IMR-90 (cell line): ENCODE data around the gene SLC1A7. TPM values are rescaled to one million over a fixed set of nuclear protein-coding genes. Genes with fewer than 3 reads are reported as not detected.

Experiments used
- ATAC-seq: fragments of 200-7000 bp; cut with Tn5 transposase; 2 replicates; pipeline ENCODE4 v1.9.1; 2020; ENCODE audit warnings: low read depth, mild to moderate bottlenecking, moderate library complexity
- BruUV-seq: library from RNA; stranded (reverse); fragments of 400-500 nt; replicated peaks from 2 replicates; lab custom pipeline; 2021; lab: Mats Ljungman, UMichigan
- CTCF ChIA-PET: fragments of 300-600 bp; formaldehyde crosslinking; extraction: SDS; loops from one replicate; lab custom pipeline; 2021; ENCODE audit warnings: antibody characterized with exemption; lab: Yijun Ruan, JAX
- POLR2A ChIA-PET: fragments of 300-600 bp; sonication (Branson Sonifier 250); formaldehyde crosslinking; loops from one replicate; lab custom pipeline; 2022; ENCODE audit warnings: antibody characterized with exemption; ENCODE audit not compliant: unreplicated experiment; lab: Charles Lee
- DNase-seq: peaks from one replicate; pipeline ENCODE4 v3.0.0; 2013
- H2AFZ ChIP-seq: replicated peaks from 2 replicates; pipeline ENCODE3; 2013; ENCODE audit warnings: low read length, mild to moderate bottlenecking; ENCODE audit not compliant: poor library complexity
- H2AK5ac ChIP-seq: 2 replicates; pipeline ENCODE4 v1.6.1; 2013; ENCODE audit warnings: low read depth, low read length, inconsistent platforms
- H2AK9ac ChIP-seq: replicated peaks from 2 replicates; pipeline ENCODE3; 2013; ENCODE audit warnings: mild to moderate bottlenecking, low read depth, low read length, moderate library complexity; ENCODE audit not compliant: poor library complexity
- H2BK120ac ChIP-seq: 2 replicates; pipeline ENCODE4 v1.6.1; 2013; ENCODE audit warnings: low read depth, low read length, inconsistent platforms
- H2BK15ac ChIP-seq: 3 replicates; pipeline ENCODE4 v1.6.1; 2013; ENCODE audit warnings: low read depth, low read length, inconsistent platforms
- H2BK20ac ChIP-seq: 2 replicates; pipeline ENCODE4 v1.6.1; 2013; ENCODE audit warnings: low read depth, mild to moderate bottlenecking, inconsistent platforms, low read length, moderate library complexity
- H2BK5ac ChIP-seq: 2 replicates; pipeline ENCODE4 v1.6.1; 2013; ENCODE audit warnings: mild to moderate bottlenecking, low read depth, low read length, inconsistent platforms; ENCODE audit not compliant: poor library complexity, severe bottlenecking
- H3K14ac ChIP-seq: replicated peaks from 2 replicates; pipeline ENCODE4 v1.6.1; 2013; ENCODE audit warnings: low read depth, low read length, inconsistent platforms
- H3K18ac ChIP-seq: 2 replicates; pipeline ENCODE4 v1.6.1; 2013; ENCODE audit warnings: low read depth, low read length, control low read depth
- H3K23ac ChIP-seq: 2 replicates; pipeline ENCODE4 v1.6.1; 2013; ENCODE audit warnings: low read depth, low read length, inconsistent platforms
- H3K27ac ChIP-seq: 2 replicates; pipeline ENCODE4 v1.5.1; 2013; ENCODE audit warnings: mild to moderate bottlenecking, control low read depth, low read length; ENCODE audit not compliant: insufficient read depth
- H3K27me3 ChIP-seq: 2 replicates; pipeline ENCODE4 v1.6.1; 2013; ENCODE audit warnings: low read length; ENCODE audit not compliant: control insufficient read depth, insufficient read depth
- H3K36me3 ChIP-seq: 2 replicates; pipeline ENCODE4 v1.6.1; 2013; ENCODE audit warnings: low read length, mixed read lengths; ENCODE audit not compliant: control insufficient read depth, insufficient read depth
- H3K4ac ChIP-seq: 2 replicates; pipeline ENCODE4 v1.6.1; 2013; ENCODE audit warnings: low read depth, low read length, inconsistent platforms
- H3K4me1 ChIP-seq: 2 replicates; pipeline ENCODE4 v1.6.1; 2013; ENCODE audit warnings: low read length, mixed read lengths; ENCODE audit not compliant: control insufficient read depth, insufficient read depth
- H3K4me2 ChIP-seq: 2 replicates; pipeline ENCODE4 v1.6.1; 2013; ENCODE audit warnings: low read depth, mild to moderate bottlenecking, control low read depth, low read length, moderate library complexity
- H3K4me3 ChIP-seq: 2 replicates; pipeline ENCODE4 v1.5.1; 2013; ENCODE audit warnings: low read depth, mild to moderate bottlenecking, control low read depth, low read length, moderate library complexity; ENCODE audit not compliant: insufficient read depth
- H3K56ac ChIP-seq: 2 replicates; pipeline ENCODE4 v1.6.1; 2013; ENCODE audit warnings: low read length, inconsistent platforms; ENCODE audit not compliant: insufficient read depth; ENCODE audit errors: extremely low read depth
- H3K79me1 ChIP-seq, 2 experiments: 2 replicates each; pipeline ENCODE4 v1.6.1; 2013; ENCODE audit warnings: low read length in 2 of 2, inconsistent platforms in 1 of 2, low read depth in 1 of 2
- H3K9ac ChIP-seq: 2 replicates; pipeline ENCODE4 v1.6.1; 2013; ENCODE audit warnings: low read depth, low read length, control low read depth
- H3K9me1 ChIP-seq: 2 replicates; pipeline ENCODE4 v1.6.1; 2013; ENCODE audit warnings: low read length, inconsistent platforms; ENCODE audit not compliant: insufficient read depth
- H3K9me3 ChIP-seq: 2 replicates; pipeline ENCODE4 v1.6.1; 2013; ENCODE audit warnings: low read length; ENCODE audit not compliant: control insufficient read depth, insufficient read depth
- H4K20me1 ChIP-seq: 2 replicates; pipeline ENCODE4 v1.6.1; 2013; ENCODE audit warnings: low read length, inconsistent platforms; ENCODE audit not compliant: insufficient read depth
- H4K5ac ChIP-seq: 2 replicates; pipeline ENCODE4 v1.6.1; 2013; ENCODE audit warnings: mild to moderate bottlenecking, low read depth, low read length, control low read depth
- H4K8ac ChIP-seq, 2 experiments: 2 replicates each; pipeline ENCODE4 v1.6.1; 2013; ENCODE audit warnings: low read depth in 2 of 2, low read length in 2 of 2, control low read depth in 1 of 2, inconsistent platforms in 1 of 2
- H4K91ac ChIP-seq: 2 replicates; pipeline ENCODE4 v1.6.1; 2013; ENCODE audit warnings: low read depth, low read length, inconsistent platforms; ENCODE audit not compliant: insufficient read depth
- CHD1 ChIP-seq: IDR thresholded peaks from 2 replicates; pipeline ENCODE4 v1.6.1; 2012; ENCODE audit warnings: low read depth, low read length, improper control_type of control experiment
- FOS ChIP-seq: fragments of 150-350 bp; IDR thresholded peaks from 2 replicates; pipeline ENCODE4 v1.6.1; 2016; ENCODE audit warnings: low read depth, low read length
- RCOR1 ChIP-seq: IDR thresholded peaks from 2 replicates; pipeline ENCODE4 v1.6.1; 2012; ENCODE audit warnings: mild to moderate bottlenecking, low read length, improper control_type of control experiment; ENCODE audit not compliant: insufficient replicate concordance
- SMC3 ChIP-seq: fragments of 150-350 bp; IDR thresholded peaks from 2 replicates; pipeline ENCODE4 v1.6.1; 2016; ENCODE audit warnings: low read depth, mild to moderate bottlenecking, antibody characterized with exemption, low read length, moderate library complexity
- WGBS, 2 experiments: methylation state at CpG; one replicate each; pipeline versions ENCODE4 v1.1.5 to v1.1.7; 2013; ENCODE audit warnings: missing lambda C conversion rate in 2 of 2; ENCODE audit not compliant: insufficient read length in 1 of 2; ENCODE audit errors: extremely low coverage in 2 of 2; 5-methylcytosine and 5-hydroxymethylcytosine counted together
- dilution Hi-C: fragments of 300-500 bp; cut with HindIII; formaldehyde crosslinking; loops from one replicate; pipeline ENCODE4 v1.14.3; 2018; ENCODE audit warnings: low sequenced_read_pairs; ENCODE audit not compliant: unreplicated experiment
- in situ Hi-C: fragments of 300-500 bp; cut with MboI; formaldehyde crosslinking; loops from 3 replicates; pipeline ENCODE4 v1.14.3; 2019; ENCODE audit warnings: low sequenced_read_pairs, inconsistent platforms, mixed read lengths
- intact Hi-C: fragments of 100-400 bp; cut with micrococcal nuclease; formaldehyde crosslinking; loops from 2 replicates; pipeline ENCODE4 v1.10.0; 2022
- polyA plus RNA-seq, 3 experiments: library from polyadenylated mRNA; depleted of rRNA; stranded (reverse); fragments of >200 nt; gene quantifications; 2 replicates each; pipeline ENCODE4 v1.2.3, GENCODE V29; 2012; ENCODE audit warnings: low replicate concordance in 1 of 3
- total RNA-seq: library from RNA; depleted of rRNA; stranded (reverse); fragments of >200 nt; gene quantifications from 2 replicates; pipeline ENCODE4 v1.2.3, GENCODE V29; 2012
- TF ChIP-seq, protein P1 (sequence below): conservative IDR thresholded peaks from 2 replicates; pipeline ENCODE4 v1.5.1; 2012; ENCODE audit warnings: mild to moderate bottlenecking, low read depth, low read length, improper control_type of control experiment

The SLC1A7 gene
- total and polyA plus RNA-seq, 2 of the 4 experiments (the other 2 are of a cell fraction): 0.05 TPM; not detected in 1

GRCh38 chr1:53162621-53163020 lies 20.2 kb upstream of the SLC1A7 start:
- H3K9me3 ChIP-seq: no peaks in the 10 kb centered on the region
- no TSS peak for BruUV-seq
- H3K23ac ChIP-seq: no peak overlapping the region
- no peaks in the 10 kb centered on the region for H3K27me3 ChIP-seq
- no peak overlapping the region for H3K9ac ChIP-seq
- H3K4me3 ChIP-seq: no peak overlapping the region
- H3K9me1 ChIP-seq: 0 out of 2 replicates have a peak, but pooled peaks cover 3% of the 10 kb centered on the region
- no peaks in the 10 kb centered on the region for H3K79me1 ChIP-seq
- no peak overlapping the region for H4K8ac ChIP-seq
- intact Hi-C loops (no loop called here), in situ Hi-C loops (no loop called here), dilution Hi-C loops (no loop called here)
- H3K4ac ChIP-seq: no peak overlapping the region
- H4K91ac ChIP-seq: peak overlapping the region; percentile 6; the same call in 1 of the 2 replicates
- H2BK120ac ChIP-seq: peak overlapping the region; percentile 36; the same call in 1 of the 2 replicates
- ATAC-seq (no peak), DNase-seq (no peak)
- no peak overlapping the region; the same call in 1 of the 2 replicates for H4K5ac ChIP-seq
- WGBS, 2 experiments: no CpG with 5 or more reads among the region's 5 CpGs
- H2BK20ac ChIP-seq: no peak overlapping the region
- H2BK5ac ChIP-seq: no peak overlapping the region
- H2AFZ ChIP-seq: no peak overlapping the region
- no peak for TF ChIP-seq CHD1
- TF ChIP-seq FOS: no peak
- TF ChIP-seq, protein P1, sequence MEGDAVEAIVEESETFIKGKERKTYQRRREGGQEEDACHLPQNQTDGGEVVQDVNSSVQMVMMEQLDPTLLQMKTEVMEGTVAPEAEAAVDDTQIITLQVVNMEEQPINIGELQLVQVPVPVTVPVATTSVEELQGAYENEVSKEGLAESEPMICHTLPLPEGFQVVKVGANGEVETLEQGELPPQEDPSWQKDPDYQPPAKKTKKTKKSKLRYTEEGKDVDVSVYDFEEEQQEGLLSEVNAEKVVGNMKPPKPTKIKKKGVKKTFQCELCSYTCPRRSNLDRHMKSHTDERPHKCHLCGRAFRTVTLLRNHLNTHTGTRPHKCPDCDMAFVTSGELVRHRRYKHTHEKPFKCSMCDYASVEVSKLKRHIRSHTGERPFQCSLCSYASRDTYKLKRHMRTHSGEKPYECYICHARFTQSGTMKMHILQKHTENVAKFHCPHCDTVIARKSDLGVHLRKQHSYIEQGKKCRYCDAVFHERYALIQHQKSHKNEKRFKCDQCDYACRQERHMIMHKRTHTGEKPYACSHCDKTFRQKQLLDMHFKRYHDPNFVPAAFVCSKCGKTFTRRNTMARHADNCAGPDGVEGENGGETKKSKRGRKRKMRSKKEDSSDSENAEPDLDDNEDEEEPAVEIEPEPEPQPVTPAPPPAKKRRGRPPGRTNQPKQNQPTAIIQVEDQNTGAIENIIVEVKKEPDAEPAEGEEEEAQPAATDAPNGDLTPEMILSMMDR: no peak
- no peak for TF ChIP-seq SMC3
- TF ChIP-seq RCOR1: no peak
- ChIA-PET POLR2A (no interaction called here), CTCF (no interaction called here)
- H2AK5ac ChIP-seq: no peak overlapping the region
- no peak overlapping the region for H3K14ac ChIP-seq
- H2BK15ac ChIP-seq: peak overlapping the region; percentile 30; the same call in 1 of the 3 replicates
- no peak overlapping the region for H2AK9ac ChIP-seq
- no peak overlapping the region for H3K27ac ChIP-seq
- no peaks in the 10 kb centered on the region for H4K20me1 ChIP-seq
- H3K4me2 ChIP-seq: no peak overlapping the region
- peaks cover 5% of the 10 kb centered on the region; the same call in 1 of the 2 replicates for H3K4me1 ChIP-seq
- H3K56ac ChIP-seq: no peak overlapping the region
- peak overlapping the region; percentile 35; the same call in 1 of the 2 replicates for H3K18ac ChIP-seq
- no peaks in the 10 kb centered on the region for H3K36me3 ChIP-seq
